HepG2 (cell line): ENCODE measurements around the gene ANKRD39. TPM values are rescaled to one million over a fixed set of nuclear protein-coding genes. Genes with fewer than 3 reads are reported as not detected.

Experiments
- KLF16 ChIP-seq, 2 experiments: sonication (generic) in 1 of 2; formaldehyde crosslinking in 1 of 2; IDR thresholded peaks; 2 replicates each; pipeline versions ENCODE4 v1.6.1 to v1.8.0; 2016 to 2023; ENCODE audit warnings: missing genetic modification reagents in 2 of 2, missing compliant biosample characterization in 1 of 2
- MLLT10 ChIP-seq: sonication (generic); formaldehyde crosslinking; IDR thresholded peaks from 2 replicates; pipeline ENCODE4 v1.4.0; 2020; ENCODE audit warnings: missing genetic modification reagents
- RBM22 ChIP-seq: fragments of 200-400 bp; formaldehyde crosslinking; optimal IDR thresholded peaks from 2 replicates; pipeline ENCODE3; 2017; ENCODE audit warnings: mild to moderate bottlenecking, low read length, moderate library complexity
- YY1 ChIP-seq: IDR thresholded peaks from 2 replicates; pipeline ENCODE4 v1.6.1; 2011; ENCODE audit warnings: low read length, low read depth, moderate library complexity, mild to moderate bottlenecking; ENCODE audit not compliant: insufficient read depth, insufficient replicate concordance
- ZNF335 ChIP-seq: sonication (generic); formaldehyde crosslinking; IDR thresholded peaks from 2 replicates; pipeline ENCODE4 v1.4.0; 2020; ENCODE audit warnings: missing genetic modification reagents
- ZNF34 ChIP-seq: sonication (generic); formaldehyde crosslinking; IDR thresholded peaks from 2 replicates; pipeline ENCODE4 v1.4.0; 2020; ENCODE audit warnings: mild to moderate bottlenecking, missing genetic modification reagents, borderline replicate concordance
- polyA plus RNA-seq, 8 experiments: library from polyadenylated mRNA; depleted of rRNA in 3 of 8; stranded (reverse) in 7 of 8; unstranded in 1 of 8; fragments of >200 nt; fragmentation: Illumina TruSeq in 4 of 8; extraction: Trizol in 4 of 8; gene quantifications; 2 replicates each; pipeline versions ENCODE4 v1.2.1 to v1.2.3, GENCODE V29; 2011 to 2016; ENCODE audit warnings: low read depth in 4 of 8, missing spikeins in 1 of 8, mixed read lengths in 1 of 8; ENCODE audit not compliant: insufficient read depth in 1 of 8
- total RNA-seq, 5 experiments: library from RNA; depleted of rRNA; stranded (reverse); fragments of >200 nt; fragmentation: Illumina TruSeq; extraction: Trizol; gene quantifications; 2 replicates each; pipeline ENCODE4 v1.2.3, GENCODE V29; 2016; ENCODE audit warnings: low read depth in 1 of 5
- TF ChIP-seq, protein P1 (sequence below): sonication (generic); formaldehyde crosslinking; IDR thresholded peaks from 2 replicates; pipeline ENCODE4 v1.5.0; 2020; ENCODE audit warnings: mild to moderate bottlenecking, missing genetic modification reagents, borderline replicate concordance
- TF ChIP-seq, protein P2 (sequence below): sonication (generic); formaldehyde crosslinking; IDR thresholded peaks from 2 replicates; pipeline ENCODE4 v1.5.1; 2020; ENCODE audit warnings: mild to moderate bottlenecking, missing genetic modification reagents
- TF ChIP-seq, protein P3 (sequence below), 2 experiments: IDR thresholded peaks; 2 replicates each; pipeline ENCODE4 v1.6.1; 2011 to 2012; ENCODE audit warnings: low read length in 2 of 2, borderline replicate concordance in 1 of 2, low read depth in 1 of 2, mild to moderate bottlenecking in 1 of 2, moderate library complexity in 1 of 2
- TF ChIP-seq, protein P4 (sequence below): sonication (generic); formaldehyde crosslinking; conservative IDR thresholded peaks from 2 replicates; pipeline ENCODE4 v1.8.1; 2023; ENCODE audit warnings: missing genetic modification reagents

The ANKRD39 gene
- total and polyA plus RNA-seq, 2 of the 13 experiments (the other 11 are each of a cell fraction or from before 2014, with no cell fraction given), result 23.2 to 24.8 TPM

DNA sequence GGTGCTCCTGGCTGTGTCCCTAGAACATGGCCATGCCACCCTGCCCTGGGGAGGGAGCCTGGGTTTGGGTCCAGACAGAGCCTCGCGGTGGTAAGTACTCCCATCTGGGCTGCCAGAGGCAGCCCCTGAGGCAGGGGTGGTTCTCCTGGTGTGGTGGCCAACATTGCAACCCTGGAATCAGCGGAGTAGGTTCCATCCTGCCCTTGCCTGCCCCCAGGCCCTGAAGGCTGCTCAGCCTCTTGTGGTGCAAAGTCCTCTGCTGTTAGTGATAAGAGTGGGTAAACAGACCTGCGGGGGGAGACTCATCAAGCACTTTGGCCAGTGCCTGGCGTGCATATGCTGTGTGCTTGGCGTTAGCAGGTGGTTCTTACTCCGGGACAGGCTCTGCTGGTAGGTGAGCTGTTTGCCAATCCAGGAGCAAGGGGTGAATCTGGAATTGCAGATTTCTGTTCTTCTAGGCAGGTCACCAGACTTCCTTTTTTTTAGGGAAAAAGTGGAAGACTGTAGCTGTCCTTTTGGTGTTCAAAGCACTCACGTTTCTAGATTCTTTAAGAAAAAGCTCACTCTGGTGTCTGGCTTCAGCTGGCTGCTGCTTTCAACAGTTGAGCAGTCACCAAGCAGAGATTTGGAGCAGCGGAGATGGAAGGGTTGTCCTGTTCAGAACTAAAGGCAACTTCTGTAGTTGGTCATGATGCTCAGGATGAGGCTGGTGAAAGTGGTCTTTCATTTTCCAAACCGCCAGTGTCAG lies 38.5 kb downstream of the ANKRD39 start (continued):
- TF ChIP-seq, protein P1, sequence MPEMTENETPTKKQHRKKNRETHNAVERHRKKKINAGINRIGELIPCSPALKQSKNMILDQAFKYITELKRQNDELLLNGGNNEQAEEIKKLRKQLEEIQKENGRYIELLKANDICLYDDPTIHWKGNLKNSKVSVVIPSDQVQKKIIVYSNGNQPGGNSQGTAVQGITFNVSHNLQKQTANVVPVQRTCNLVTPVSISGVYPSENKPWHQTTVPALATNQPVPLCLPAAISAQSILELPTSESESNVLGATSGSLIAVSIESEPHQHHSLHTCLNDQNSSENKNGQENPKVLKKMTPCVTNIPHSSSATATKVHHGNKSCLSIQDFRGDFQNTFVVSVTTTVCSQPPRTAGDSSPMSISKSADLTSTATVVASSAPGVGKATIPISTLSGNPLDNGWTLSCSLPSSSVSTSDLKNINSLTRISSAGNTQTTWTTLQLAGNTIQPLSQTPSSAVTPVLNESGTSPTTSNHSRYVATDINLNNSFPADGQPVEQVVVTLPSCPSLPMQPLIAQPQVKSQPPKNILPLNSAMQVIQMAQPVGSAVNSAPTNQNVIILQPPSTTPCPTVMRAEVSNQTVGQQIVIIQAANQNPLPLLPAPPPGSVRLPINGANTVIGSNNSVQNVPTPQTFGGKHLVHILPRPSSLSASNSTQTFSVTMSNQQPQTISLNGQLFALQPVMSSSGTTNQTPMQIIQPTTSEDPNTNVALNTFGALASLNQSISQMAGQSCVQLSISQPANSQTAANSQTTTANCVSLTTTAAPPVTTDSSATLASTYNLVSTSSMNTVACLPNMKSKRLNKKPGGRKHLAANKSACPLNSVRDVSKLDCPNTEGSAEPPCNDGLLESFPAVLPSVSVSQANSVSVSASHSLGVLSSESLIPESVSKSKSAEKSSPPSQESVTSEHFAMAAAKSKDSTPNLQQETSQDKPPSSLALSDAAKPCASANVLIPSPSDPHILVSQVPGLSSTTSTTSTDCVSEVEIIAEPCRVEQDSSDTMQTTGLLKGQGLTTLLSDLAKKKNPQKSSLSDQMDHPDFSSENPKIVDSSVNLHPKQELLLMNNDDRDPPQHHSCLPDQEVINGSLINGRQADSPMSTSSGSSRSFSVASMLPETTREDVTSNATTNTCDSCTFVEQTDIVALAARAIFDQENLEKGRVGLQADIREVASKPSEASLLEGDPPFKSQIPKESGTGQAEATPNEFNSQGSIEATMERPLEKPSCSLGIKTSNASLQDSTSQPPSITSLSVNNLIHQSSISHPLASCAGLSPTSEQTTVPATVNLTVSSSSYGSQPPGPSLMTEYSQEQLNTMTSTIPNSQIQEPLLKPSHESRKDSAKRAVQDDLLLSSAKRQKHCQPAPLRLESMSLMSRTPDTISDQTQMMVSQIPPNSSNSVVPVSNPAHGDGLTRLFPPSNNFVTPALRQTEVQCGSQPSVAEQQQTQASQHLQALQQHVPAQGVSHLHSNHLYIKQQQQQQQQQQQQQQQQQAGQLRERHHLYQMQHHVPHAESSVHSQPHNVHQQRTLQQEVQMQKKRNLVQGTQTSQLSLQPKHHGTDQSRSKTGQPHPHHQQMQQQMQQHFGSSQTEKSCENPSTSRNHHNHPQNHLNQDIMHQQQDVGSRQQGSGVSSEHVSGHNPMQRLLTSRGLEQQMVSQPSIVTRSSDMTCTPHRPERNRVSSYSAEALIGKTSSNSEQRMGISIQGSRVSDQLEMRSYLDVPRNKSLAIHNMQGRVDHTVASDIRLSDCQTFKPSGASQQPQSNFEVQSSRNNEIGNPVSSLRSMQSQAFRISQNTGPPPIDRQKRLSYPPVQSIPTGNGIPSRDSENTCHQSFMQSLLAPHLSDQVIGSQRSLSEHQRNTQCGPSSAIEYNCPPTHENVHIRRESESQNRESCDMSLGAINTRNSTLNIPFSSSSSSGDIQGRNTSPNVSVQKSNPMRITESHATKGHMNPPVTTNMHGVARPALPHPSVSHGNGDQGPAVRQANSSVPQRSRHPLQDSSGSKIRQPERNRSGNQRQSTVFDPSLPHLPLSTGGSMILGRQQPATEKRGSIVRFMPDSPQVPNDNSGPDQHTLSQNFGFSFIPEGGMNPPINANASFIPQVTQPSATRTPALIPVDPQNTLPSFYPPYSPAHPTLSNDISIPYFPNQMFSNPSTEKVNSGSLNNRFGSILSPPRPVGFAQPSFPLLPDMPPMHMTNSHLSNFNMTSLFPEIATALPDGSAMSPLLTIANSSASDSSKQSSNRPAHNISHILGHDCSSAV, result no peak
- TF ChIP-seq, protein P2, sequence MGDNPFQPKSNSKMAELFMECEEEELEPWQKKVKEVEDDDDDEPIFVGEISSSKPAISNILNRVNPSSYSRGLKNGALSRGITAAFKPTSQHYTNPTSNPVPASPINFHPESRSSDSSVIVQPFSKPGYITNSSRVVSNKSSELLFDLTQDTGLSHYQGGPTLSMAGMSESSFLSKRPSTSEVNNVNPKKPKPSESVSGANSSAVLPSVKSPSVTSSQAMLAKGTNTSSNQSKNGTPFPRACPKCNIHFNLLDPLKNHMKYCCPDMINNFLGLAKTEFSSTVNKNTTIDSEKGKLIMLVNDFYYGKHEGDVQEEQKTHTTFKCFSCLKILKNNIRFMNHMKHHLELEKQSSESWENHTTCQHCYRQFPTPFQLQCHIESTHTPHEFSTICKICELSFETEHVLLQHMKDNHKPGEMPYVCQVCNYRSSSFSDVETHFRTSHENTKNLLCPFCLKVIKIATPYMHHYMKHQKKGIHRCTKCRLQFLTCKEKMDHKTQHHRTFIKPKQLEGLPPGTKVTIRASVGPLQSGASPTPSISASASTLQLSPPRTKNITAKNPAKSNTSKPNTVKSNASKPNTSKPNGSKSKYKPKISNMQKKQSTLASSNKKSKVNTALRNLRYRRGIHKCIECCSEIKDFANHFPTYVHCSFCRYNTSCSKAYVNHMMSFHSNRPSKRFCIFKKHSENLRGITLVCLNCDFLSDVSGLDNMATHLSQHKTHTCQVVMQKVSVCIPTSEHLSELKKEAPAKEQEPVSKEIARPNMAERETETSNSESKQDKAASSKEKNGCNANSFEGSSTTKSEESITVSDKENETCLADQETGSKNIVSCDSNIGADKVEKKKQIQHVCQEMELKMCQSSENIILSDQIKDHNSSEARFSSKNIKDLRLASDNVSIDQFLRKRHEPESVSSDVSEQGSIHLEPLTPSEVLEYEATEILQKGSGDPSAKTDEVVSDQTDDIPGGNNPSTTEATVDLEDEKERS, result peak; percentile 96
- TF ChIP-seq RBM22 (peak; percentile 94), KLF16 (CRISPR knock-in tag; IDR thresholded peaks at IDR 0.05) (peak in 1 of 2 experiments; percentile 95; a peak in 1 of 4 replicates), ZNF34 (no peak), ZNF335 (CRISPR knock-in tag) (peak; percentile 84; the same call in 1 of the 2 replicates), YY1 (peak; percentile 44), MLLT10 (CRISPR knock-in tag) (no peak)
- TF ChIP-seq, protein P3, sequence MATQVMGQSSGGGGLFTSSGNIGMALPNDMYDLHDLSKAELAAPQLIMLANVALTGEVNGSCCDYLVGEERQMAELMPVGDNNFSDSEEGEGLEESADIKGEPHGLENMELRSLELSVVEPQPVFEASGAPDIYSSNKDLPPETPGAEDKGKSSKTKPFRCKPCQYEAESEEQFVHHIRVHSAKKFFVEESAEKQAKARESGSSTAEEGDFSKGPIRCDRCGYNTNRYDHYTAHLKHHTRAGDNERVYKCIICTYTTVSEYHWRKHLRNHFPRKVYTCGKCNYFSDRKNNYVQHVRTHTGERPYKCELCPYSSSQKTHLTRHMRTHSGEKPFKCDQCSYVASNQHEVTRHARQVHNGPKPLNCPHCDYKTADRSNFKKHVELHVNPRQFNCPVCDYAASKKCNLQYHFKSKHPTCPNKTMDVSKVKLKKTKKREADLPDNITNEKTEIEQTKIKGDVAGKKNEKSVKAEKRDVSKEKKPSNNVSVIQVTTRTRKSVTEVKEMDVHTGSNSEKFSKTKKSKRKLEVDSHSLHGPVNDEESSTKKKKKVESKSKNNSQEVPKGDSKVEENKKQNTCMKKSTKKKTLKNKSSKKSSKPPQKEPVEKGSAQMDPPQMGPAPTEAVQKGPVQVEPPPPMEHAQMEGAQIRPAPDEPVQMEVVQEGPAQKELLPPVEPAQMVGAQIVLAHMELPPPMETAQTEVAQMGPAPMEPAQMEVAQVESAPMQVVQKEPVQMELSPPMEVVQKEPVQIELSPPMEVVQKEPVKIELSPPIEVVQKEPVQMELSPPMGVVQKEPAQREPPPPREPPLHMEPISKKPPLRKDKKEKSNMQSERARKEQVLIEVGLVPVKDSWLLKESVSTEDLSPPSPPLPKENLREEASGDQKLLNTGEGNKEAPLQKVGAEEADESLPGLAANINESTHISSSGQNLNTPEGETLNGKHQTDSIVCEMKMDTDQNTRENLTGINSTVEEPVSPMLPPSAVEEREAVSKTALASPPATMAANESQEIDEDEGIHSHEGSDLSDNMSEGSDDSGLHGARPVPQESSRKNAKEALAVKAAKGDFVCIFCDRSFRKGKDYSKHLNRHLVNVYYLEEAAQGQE (IDR thresholded peaks at IDR 0.05; ENCODE audit: borderline replicate concordance in 1 of 2, low read depth in 1 of 2, low read length in 2 of 2), result peak in 1 of 2 experiments; percentile 78; a peak in 2 of 4 replicates
- TF ChIP-seq, protein P4, sequence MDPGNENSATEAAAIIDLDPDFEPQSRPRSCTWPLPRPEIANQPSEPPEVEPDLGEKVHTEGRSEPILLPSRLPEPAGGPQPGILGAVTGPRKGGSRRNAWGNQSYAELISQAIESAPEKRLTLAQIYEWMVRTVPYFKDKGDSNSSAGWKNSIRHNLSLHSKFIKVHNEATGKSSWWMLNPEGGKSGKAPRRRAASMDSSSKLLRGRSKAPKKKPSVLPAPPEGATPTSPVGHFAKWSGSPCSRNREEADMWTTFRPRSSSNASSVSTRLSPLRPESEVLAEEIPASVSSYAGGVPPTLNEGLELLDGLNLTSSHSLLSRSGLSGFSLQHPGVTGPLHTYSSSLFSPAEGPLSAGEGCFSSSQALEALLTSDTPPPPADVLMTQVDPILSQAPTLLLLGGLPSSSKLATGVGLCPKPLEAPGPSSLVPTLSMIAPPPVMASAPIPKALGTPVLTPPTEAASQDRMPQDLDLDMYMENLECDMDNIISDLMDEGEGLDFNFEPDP, result no peak
